GM12873 (cell line): ENCODE measurements around the gene ERC2.

Source experiments
- TF ChIP-seq, protein P1 (sequence below): IDR thresholded peaks from 2 replicates; pipeline ENCODE4 v1.5.1; 2012; ENCODE audit warnings: low read depth, mild to moderate bottlenecking, moderate library complexity, low read length, control low read depth; ENCODE audit not compliant: insufficient read depth; ENCODE audit errors: missing control alignments

The ERC2 gene

DNA sequence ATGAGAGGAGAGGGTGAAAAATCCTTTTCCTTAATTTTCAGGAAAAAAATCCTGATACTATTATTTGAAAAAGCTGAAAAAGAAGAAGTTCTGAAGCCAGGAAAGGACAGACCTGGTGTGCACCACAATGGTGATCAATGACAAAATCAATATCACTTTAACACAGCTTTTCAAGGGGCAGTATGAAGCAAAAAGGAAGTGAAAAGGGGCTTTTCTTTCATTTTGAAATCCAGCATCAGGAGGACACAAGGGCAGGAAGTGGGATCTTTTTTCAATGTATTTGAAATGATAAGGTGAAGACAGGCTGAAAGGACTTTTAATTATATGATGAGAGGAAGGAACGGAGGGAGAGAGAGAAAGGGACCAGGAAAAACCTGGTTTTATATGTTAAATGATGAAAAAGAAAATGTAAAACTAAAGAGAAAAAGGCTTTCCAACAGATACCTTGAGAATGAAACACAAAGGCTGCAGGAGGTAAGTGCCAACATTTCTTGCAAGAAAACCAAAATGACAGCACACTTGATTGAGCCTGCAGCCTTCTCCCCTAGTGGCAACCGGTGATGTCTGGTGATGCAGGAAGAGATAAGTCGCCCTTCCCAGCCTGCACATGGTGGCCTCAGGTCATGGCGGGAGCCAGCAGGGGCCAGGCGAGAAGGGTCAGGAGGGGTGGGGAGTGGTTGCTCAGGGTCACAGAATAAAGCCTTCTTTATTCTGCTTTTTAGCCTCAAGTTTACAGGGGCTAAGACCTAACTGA is 744.4 kb downstream of the ERC2 start:
- TF ChIP-seq, protein P1, sequence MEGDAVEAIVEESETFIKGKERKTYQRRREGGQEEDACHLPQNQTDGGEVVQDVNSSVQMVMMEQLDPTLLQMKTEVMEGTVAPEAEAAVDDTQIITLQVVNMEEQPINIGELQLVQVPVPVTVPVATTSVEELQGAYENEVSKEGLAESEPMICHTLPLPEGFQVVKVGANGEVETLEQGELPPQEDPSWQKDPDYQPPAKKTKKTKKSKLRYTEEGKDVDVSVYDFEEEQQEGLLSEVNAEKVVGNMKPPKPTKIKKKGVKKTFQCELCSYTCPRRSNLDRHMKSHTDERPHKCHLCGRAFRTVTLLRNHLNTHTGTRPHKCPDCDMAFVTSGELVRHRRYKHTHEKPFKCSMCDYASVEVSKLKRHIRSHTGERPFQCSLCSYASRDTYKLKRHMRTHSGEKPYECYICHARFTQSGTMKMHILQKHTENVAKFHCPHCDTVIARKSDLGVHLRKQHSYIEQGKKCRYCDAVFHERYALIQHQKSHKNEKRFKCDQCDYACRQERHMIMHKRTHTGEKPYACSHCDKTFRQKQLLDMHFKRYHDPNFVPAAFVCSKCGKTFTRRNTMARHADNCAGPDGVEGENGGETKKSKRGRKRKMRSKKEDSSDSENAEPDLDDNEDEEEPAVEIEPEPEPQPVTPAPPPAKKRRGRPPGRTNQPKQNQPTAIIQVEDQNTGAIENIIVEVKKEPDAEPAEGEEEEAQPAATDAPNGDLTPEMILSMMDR, result peak; percentile 37

DNA sequence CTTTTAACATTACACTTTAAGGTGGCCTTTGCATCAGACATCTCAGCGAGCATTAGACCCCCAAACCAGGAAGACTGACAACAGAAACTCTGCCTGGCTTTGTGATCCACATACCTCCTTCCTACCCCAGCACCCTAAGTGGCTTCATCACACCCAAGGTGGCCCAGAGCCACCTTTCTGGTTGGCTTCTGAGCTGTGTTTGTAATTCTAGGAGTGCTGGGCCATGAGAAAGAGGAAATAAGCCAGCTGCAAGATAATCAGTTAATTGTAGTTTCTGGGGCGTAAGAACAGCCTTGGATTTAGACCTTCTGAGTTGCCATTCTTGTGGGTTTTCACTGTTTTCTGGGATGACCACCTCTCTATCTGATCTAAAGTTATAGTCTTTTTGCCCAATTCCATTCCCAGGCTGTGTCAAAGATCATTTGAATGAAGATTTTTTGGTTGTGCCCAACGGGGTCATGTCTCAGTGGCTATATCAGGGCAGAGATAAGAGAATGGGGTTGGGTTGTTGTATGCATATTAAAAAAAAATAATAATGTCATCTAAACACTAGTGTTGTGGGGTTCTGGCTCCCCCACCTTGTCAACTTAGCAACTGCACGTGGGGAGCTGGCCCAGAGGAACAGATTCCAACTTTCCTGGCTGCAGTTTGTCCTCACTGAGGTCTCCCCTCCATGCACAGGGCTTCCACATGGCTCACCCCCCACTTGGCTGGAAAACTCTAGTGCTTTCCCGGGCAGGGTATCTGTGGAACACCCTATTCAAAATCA is 746.4 kb downstream of the ERC2 start:
- TF ChIP-seq, protein P1, result peak; percentile 71

DNA sequence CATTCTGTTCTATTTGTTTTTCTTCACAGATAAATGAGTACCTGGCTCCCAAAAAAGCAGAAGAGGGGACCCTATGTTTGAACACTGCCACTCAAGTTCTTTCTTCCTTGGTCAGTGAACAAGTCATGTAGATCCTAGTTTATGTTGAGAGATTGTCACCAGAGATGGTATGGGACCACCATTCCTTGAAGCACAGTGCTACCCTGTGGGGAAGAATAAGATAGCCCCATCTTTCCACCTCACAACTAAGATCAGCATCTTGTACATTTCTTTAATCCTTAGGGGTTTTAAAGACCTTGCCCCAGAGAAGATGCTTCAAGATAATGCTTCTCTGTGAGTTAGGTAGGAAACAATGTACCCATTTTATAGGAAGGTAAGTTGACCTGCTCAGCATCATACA is 747.7 kb downstream of the ERC2 start:
- TF ChIP-seq, protein P1, result peak; percentile 43

DNA sequence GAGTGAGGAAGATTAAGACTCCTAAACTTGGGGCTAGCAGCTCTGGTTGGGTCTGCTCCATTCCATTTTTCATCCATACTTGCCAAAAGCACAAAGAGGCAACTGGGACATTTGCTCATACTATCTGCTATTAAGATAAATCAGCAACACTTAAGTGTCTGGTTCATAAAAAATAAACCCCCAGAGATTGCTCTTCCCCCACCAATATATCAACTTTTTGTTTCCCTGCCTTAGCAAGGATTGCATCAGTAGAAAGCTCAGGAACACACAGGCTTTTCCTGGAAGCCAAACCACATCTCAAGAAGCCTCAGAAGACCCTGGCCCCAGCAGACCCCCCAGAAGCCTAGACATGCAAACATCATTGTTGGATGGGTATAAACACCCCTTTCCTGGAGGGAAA is 748.8 kb downstream of the ERC2 start:
- TF ChIP-seq, protein P1, result no peak

DNA sequence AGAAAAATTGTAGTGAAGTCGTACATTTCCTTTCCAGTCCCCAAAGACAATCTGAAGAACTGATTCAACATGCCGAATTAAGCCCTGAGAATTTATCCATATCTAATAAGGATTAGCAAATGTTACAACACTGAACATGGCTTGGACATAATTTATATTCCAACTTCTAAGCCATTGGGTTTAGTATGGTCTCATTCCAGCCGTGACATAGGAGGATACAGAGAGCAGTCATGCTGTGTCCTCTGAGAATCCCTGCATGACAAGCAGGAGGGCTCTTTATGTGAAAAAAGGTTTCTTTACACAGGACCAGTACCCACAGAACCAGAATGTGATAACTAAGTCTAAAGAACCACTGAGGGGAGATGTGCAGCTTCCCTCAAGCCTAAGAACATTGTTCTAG is 749.3 kb downstream of the ERC2 start:
- TF ChIP-seq, protein P1, result no peak

DNA sequence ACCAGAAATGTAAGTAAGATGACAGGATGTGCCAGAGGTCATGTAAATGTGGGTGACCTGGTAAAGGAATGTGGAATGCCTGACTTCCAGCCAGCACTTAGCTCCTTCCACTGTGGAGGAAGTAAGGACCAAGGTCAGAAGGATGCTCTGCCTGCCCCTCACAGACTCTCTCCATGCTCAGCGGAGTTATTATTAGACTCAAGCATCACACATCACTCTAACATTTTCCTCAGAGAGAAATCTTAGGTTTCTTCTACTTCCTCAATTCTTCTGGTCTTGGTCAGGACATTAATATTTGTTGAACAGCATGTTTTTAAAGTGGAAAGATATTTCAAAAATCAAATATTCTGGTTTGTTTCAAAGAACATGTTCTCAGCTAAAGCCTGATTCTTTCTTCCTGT is 749.7 kb downstream of the ERC2 start:
- TF ChIP-seq, protein P1, result no peak

DNA sequence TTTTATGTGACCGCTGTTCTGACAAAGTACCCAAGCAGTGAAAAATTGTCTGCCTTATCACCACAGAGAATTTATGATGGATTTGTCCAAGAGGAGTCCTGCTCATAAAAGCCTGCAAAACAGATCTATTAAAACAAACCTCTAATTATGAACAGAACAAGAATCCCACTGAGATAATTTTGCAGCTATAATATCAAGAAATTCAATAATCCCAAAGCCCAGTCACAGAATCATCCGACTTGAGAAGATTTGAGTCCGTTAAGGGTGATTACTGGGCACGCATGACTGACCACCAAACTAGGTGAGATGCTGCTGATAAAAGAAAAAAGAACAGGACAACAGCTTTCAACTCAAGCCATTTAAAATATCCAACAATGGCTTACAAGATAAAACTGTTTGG is 750.2 kb downstream of the ERC2 start:
- TF ChIP-seq, protein P1, result no peak
